Muscle layer of duodenum (tissue), 2 donors: ENCODE results near the gene LMF1.

ENCODE experiments used
- H3K27ac ChIP-seq: one replicate; pipeline ENCODE4 v1.7.0; 2013; ENCODE audit warnings: mild to moderate bottlenecking, low read length
- H3K27me3 ChIP-seq: one replicate; pipeline ENCODE4 v1.7.0; 2013; ENCODE audit warnings: low read depth, mild to moderate bottlenecking, control low read depth, low read length
- H3K36me3 ChIP-seq, 2 donors: one replicate each; pipeline ENCODE4 v1.7.0; 2013; ENCODE audit warnings: low read length in 2 of 2, control low read depth in 1 of 2, mild to moderate bottlenecking in 1 of 2; ENCODE audit not compliant: insufficient read depth in 2 of 2, control insufficient read depth in 1 of 2
- H3K4me1 ChIP-seq, 2 donors: one replicate each; pipeline ENCODE4 v1.7.0; 2013; ENCODE audit warnings: low read length in 2 of 2, mild to moderate bottlenecking in 2 of 2, control low read depth in 1 of 2, moderate library complexity in 1 of 2; ENCODE audit not compliant: insufficient read depth in 2 of 2, control insufficient read depth in 1 of 2
- H3K4me3 ChIP-seq, 2 donors: one replicate each; pipeline ENCODE4 v1.7.0; 2013; ENCODE audit warnings: low read length in 2 of 2, low read depth in 1 of 2, mild to moderate bottlenecking in 1 of 2
- H3K9me3 ChIP-seq, 2 donors: one replicate each; pipeline ENCODE4 v1.7.0; 2013; ENCODE audit warnings: low read length in 2 of 2, control low read depth in 1 of 2, mild to moderate bottlenecking in 1 of 2; ENCODE audit not compliant: control insufficient read depth in 1 of 2
- donor health status: healthy.

LMF1 gene

DNA sequence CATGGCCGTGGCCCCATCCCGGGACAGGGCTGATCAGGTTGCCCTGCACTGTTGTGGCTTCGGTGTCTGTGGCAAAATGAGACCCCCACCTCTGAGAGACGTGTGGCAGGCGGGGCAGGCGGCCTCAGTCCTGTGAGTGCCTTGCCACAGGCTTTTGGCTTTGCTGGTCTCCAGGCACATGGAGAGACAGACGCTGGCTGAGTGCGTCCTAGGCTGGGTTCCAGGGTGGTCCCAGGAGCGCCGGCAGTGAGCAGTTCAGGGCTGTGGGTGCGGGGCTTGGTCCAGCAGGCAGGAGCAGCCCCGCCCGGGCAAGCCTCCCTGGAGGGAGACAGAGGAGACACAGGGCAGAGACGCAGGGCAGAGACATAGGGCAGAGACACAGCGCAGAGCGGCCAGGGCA, 40.0 kb upstream of the LMF1 start:
- no peak overlapping the region for H3K4me3 ChIP-seq
- no peaks in the 10 kb centered on the region for H3K9me3 ChIP-seq
- H3K4me1 ChIP-seq = no peaks in the 10 kb centered on the region
- H3K27ac ChIP-seq = no peak overlapping the region
- no peaks in the 10 kb centered on the region for H3K27me3 ChIP-seq
- H3K36me3 ChIP-seq = no peaks in the 10 kb centered on the region

- no peak overlapping the region for H3K4me3 ChIP-seq
- H3K4me1 ChIP-seq = no peaks in the 10 kb centered on the region
- H3K27me3 ChIP-seq = no peaks in the 10 kb centered on the region
- no peak overlapping the region for H3K27ac ChIP-seq
- H3K36me3 ChIP-seq = no peaks in the 10 kb centered on the region
- H3K9me3 ChIP-seq = no peaks in the 10 kb centered on the region
Observed at GRCh38 chr16:1010251-1010650, 39.5 kb upstream of the LMF1 start.

GRCh38 chr16:1009358-1010150, 38.8 kb upstream of the LMF1 start:
- H3K27me3 ChIP-seq = no peaks in the 10 kb centered on the region
- no peaks in the 10 kb centered on the region for H3K4me1 ChIP-seq
- H3K9me3 ChIP-seq = no peaks in the 10 kb centered on the region
- no peak overlapping the region for H3K4me3 ChIP-seq
- H3K36me3 ChIP-seq = no peaks in the 10 kb centered on the region
- no peak overlapping the region for H3K27ac ChIP-seq

DNA sequence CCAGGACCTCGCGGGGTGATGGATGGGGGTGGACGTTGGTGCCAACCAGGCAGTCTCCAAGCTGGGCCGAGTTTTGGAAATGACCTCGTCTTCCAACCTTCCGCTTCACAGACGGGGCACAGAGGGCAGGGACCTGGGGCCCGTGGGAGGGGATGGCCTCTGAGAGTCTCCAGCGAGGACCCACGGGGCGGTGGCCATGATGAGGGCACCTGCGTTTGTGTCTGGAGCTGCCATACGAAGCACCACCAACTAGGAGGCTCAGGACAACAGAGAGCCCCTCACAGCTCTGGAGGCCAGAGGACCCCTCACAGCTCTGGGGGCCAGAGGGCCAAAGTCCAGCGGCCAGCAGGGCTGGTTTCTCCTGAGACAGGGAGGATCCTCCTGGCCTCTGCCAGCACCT, 37.3 kb upstream of the LMF1 start:
- no peak overlapping the region for H3K4me3 ChIP-seq
- no peaks in the 10 kb centered on the region for H3K27me3 ChIP-seq
- H3K9me3 ChIP-seq = no peaks in the 10 kb centered on the region
- H3K36me3 ChIP-seq = no peaks in the 10 kb centered on the region
- H3K4me1 ChIP-seq = no peaks in the 10 kb centered on the region
- H3K27ac ChIP-seq = no peak overlapping the region

GRCh38 chr16:1007284-1007850, 36.6 kb upstream of the LMF1 start:
- Histone ChIP-seq H3K36me3 (no peaks in the 10 kb centered on the region), H3K27ac (no peak overlapping the region), H3K9me3 (no peaks in the 10 kb centered on the region), H3K4me1 (no peaks in the 10 kb centered on the region), H3K4me3 (no peak overlapping the region), H3K27me3 (no peaks in the 10 kb centered on the region)

DNA sequence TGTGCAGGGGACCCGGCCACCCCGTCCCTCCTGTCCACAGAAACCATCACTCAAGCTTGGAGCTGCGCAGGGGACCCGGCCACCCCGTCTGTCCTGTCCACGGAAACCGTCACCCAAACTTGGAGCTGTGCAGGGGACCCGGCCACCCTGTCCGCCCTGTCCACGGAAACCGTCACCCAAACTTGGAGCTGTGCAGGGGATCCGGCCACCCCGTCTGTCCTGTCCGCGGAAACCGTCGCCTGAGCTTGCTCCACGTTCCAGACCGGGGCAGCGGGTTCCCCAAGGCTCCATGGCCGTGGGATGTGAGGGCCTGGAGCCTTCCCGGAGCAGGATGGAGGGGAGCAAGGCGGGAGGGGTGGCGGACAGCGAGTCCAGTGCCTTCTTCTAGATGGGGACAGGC, 36.0 kb upstream of the LMF1 start:
- Histone ChIP-seq H3K27me3 (no peaks in the 10 kb centered on the region), H3K27ac (no peak overlapping the region), H3K9me3 (no peaks in the 10 kb centered on the region), H3K4me1 (no peaks in the 10 kb centered on the region), H3K36me3 (no peaks in the 10 kb centered on the region), H3K4me3 (no peak overlapping the region)

DNA sequence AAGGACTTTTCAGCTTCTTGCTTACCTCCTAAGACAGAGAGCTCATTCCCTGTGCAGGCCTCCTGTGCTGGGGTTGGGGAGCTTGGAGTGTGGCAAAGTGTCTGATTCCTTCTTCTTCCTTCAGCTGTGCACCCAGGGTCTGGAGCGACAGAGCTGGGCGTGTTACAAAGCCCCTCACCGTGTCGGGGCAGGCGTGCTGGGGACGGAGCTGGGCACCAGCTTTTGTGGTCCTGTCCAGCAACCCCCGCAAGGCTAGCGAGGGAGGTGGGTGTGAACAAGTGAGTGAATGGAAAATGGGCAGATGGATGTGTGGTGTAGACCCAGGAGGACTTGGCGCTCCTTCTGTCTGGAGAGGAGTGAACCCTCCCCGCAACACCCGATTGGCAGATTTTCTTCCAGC, 34.5 kb upstream of the LMF1 start:
- Histone ChIP-seq H3K27ac (no peak overlapping the region), H3K36me3 (no peaks in the 10 kb centered on the region), H3K4me1 (no peaks in the 10 kb centered on the region), H3K4me3 (no peak overlapping the region), H3K27me3 (no peaks in the 10 kb centered on the region), H3K9me3 (peaks cover 0 to 3% of the 10 kb centered on the region in 2 donors)

DNA sequence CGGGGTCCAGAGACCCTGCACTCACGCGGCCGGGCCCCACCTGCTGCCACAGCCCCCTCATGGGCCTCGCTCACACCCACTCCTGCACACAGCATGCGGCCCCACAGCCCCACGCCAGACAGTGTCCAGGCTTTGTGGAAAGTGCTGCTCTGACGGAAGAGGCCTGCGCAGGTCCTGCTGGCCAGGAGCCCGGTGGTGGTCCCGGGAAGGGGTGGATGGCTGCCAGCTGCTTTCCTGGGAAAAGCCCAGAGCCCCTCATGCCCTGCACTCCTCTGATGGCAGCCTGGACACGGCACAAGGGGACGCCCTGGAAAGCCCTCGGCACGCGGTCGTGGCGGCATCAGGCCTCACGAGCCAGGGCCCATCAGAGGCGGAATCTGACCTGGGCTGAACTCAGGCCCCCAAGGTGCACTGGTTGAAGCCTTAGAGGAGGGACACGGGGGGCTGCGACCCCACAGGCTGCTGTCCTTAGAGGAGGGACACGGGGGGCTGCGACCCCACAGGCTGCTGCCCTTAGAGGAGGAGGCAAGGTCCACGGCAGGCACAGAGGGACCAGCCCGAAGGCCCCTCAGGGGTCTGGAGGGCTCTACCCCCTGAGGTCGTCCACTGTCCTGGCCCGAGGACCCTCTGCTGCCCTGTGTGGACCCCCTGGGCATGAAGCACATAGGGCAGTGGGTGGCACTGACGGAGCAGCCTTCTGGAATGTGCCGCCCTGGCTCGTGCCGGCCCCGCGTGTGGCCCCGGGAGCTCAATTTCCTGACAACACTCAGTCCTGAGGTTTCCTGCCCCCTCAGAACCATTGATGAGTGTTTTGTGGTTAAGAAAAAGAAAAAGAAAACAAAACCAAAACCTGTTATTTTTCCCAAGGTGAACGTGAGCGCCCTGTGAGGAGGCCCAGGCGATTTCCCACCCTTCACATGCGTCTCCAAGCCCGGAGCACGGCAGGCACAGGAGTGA, 32.9 kb upstream of the LMF1 start:
- no peaks in the 10 kb centered on the region for H3K36me3 ChIP-seq
- peaks cover 0 to 3% of the 10 kb centered on the region in 2 donors for H3K9me3 ChIP-seq
- H3K4me1 ChIP-seq = no peaks in the 10 kb centered on the region
- H3K4me3 ChIP-seq = no peak overlapping the region
- no peak overlapping the region for H3K27ac ChIP-seq
- H3K27me3 ChIP-seq = no peaks in the 10 kb centered on the region

DNA sequence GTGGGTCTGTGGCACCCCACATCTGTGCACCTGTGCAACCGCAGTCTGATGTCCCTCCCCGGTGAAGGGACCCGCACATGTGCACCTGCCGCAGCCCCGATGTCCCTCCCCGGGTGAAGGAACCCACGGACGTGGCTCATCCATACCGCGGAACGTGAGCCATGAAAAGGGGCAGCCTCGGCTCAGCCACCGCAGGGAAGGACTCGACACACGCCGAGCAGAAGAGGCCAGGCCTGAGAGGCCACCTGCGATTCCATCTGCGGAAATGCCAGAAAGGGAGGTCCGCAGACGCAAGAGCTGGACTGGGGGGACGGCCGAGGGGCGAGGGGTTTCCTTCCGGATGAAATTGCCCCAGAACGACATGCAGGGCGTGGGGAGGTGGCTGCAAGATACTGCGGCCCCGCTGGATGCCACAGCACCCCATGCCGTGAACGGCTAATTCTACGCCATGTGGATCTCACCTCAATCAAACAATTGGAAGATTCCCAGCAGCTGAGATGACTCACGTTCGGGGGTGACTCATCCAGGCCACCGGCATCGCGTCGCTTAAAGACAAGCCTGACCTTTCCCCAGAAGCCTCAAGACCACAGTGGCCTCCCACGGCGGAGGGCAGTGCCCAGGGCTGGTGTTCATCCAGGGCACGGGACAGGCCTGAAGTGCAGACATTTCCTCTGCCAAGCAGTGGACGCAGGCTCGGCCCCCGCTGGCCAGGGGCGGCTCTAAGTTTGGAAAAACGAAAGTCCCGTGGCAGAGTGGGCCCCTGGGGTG, 31.8 kb upstream of the LMF1 start:
- H3K27ac ChIP-seq = no peak overlapping the region
- no peak overlapping the region for H3K4me3 ChIP-seq
- H3K36me3 ChIP-seq = no peaks in the 10 kb centered on the region
- H3K9me3 ChIP-seq = peaks cover 0 to 3% of the 10 kb centered on the region in 2 donors
- no peaks in the 10 kb centered on the region for H3K4me1 ChIP-seq
- H3K27me3 ChIP-seq = no peaks in the 10 kb centered on the region

GRCh38 chr16:1001096-1001495, 30.3 kb upstream of the LMF1 start:
- H3K4me3 ChIP-seq = no peak overlapping the region
- peaks cover 0 to 3% of the 10 kb centered on the region in 2 donors for H3K9me3 ChIP-seq
- no peak overlapping the region for H3K27ac ChIP-seq
- H3K36me3 ChIP-seq = no peaks in the 10 kb centered on the region
- H3K27me3 ChIP-seq = no peaks in the 10 kb centered on the region
- no peaks in the 10 kb centered on the region for H3K4me1 ChIP-seq

- Histone ChIP-seq H3K36me3 (no peaks in the 10 kb centered on the region), H3K4me1 (no peaks in the 10 kb centered on the region), H3K9me3 (peaks cover 1 to 7% of the 10 kb centered on the region in 2 donors), H3K4me3 (no peak overlapping the region), H3K27me3 (no peaks in the 10 kb centered on the region), H3K27ac (no peak overlapping the region)
Observed at GRCh38 chr16:1000608-1001007, 29.8 kb upstream of the LMF1 start.
